HUES48 (cell line): ENCODE measurements around the gene BRME1.
A peak's percentile ranks its signal among the peaks of the same experiment; 100 is the strongest.

Experiments used
- H3K27ac ChIP-seq: one replicate; pipeline ENCODE4 v1.7.0; 2013; ENCODE audit warnings: low read depth, low read length, inconsistent platforms
- H3K27me3 ChIP-seq: 2 replicates; pipeline ENCODE4 v1.6.1; 2013; ENCODE audit warnings: mild to moderate bottlenecking, low read length; ENCODE audit not compliant: control insufficient read depth, insufficient read depth
- H3K36me3 ChIP-seq: 2 replicates; pipeline ENCODE4 v1.6.1; 2013; ENCODE audit warnings: low read length; ENCODE audit not compliant: control insufficient read depth, insufficient read depth
- H3K4me1 ChIP-seq: 2 replicates; pipeline ENCODE4 v1.6.1; 2013; ENCODE audit warnings: mild to moderate bottlenecking, low read length; ENCODE audit not compliant: control insufficient read depth, insufficient read depth
- H3K4me3 ChIP-seq: 2 replicates; pipeline ENCODE4 v1.5.1; 2013; ENCODE audit warnings: mild to moderate bottlenecking, low read depth, low read length
- H3K9ac ChIP-seq: 2 replicates; pipeline ENCODE4 v1.6.1; 2013; ENCODE audit warnings: mild to moderate bottlenecking, low read depth, low read length, moderate library complexity
- H3K9me3 ChIP-seq: 2 replicates; pipeline ENCODE4 v1.6.1; 2013; ENCODE audit warnings: low read length; ENCODE audit not compliant: control insufficient read depth, insufficient read depth

Gene BRME1

DNA sequence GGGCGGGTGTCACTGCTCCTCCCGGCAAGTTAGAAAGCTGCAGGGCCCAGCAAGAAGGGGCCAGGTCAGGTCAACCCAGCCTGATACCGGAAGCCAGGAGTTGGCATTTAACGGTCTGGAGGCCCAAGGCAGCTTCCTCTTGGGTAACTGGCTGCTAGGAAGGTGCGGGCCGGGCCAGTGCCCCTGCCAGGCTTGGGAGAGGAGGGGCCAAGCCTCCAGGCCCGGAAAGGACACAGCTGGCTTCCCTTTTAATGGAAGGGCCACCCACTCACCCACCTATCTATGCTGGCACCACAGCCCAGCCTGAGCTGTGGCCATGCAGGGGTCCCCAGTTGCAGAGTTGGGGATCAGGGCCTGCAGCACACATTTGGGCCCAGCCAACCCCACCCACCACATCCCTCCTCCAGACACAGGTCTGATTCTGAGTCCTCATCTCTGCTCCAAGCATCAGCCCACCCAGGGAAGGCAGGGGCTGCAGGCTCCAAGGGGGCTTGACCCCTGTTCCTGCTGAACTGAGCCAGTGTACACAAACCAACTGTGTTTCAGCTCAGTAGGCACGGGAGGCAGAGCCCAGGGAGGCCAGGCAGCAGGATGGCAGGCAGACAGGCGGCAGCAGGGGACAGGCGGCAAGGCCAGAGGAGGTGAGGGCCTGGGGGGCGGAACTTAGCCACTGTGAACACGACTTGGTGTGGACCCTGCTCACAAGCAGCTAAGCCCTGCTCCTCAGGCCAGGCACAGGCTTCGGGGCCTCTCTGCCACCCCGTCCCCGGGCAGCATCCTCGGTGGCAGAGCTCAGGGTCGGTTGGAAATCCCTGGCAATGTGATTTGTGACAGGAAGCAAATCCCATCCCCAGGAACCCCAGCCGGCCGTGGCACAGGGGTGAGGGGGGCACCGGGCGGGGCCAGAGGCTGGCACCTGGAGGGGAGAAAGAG, 69.9 kb downstream of the BRME1 start:
- H3K9me3 ChIP-seq, result no peaks in the 10 kb centered on the region
- no peak overlapping the region for H3K9ac ChIP-seq
- H3K27me3 ChIP-seq, result no peaks in the 10 kb centered on the region
- H3K4me3 ChIP-seq, result no peak overlapping the region
- H3K27ac ChIP-seq, result no peak overlapping the region
- H3K36me3 ChIP-seq, result peaks cover 7% of the 10 kb centered on the region; the same call in 1 of the 2 replicates
- no peaks in the 10 kb centered on the region; the same call in 1 of the 2 replicates for H3K4me1 ChIP-seq

DNA sequence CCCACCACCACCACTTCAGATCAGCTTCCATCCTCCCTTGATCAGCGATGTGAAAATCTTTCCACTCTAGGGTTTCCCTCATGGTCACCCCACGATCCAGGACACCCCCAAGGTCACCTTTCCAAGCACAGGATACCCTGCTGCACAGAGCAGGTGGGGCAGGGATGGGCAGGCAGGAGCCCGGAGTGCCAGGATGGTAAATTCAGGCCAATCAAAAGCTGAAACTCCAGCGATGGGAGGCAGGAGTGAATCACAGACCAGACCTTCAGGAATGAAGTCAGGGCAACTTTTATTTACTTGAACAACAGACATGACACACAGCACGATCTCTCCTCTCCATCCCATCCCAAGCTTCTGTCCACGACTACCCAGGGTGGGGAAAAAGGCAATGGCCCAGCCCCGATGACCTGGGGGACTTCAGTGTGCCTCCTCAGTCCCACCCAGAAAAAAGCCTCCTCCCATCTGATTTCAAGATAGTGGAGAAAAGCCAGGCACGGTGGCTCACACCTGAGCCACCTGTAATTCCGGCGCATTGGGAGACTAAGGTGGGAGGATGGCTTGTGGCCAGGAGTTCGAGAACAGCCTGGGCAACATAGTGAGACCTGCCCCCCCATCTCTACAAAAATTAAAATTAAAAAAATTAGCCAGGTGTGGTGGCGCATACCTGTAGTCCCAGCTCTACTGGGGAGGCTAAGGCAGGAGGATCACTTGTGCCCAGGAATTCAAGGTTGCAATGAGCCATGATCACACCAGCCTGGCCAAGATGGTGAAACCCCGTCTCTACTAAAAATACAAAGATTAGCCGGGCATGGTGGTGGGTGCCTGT, 71.5 kb downstream of the BRME1 start:
- H3K27me3 ChIP-seq, result no peaks in the 10 kb centered on the region
- H3K4me3 ChIP-seq, result no peak overlapping the region
- no peak overlapping the region for H3K27ac ChIP-seq
- H3K4me1 ChIP-seq, result no peaks in the 10 kb centered on the region; the same call in 1 of the 2 replicates
- peaks cover 19% of the 10 kb centered on the region for H3K36me3 ChIP-seq
- H3K9me3 ChIP-seq, result no peaks in the 10 kb centered on the region
- H3K9ac ChIP-seq, result no peak overlapping the region

DNA sequence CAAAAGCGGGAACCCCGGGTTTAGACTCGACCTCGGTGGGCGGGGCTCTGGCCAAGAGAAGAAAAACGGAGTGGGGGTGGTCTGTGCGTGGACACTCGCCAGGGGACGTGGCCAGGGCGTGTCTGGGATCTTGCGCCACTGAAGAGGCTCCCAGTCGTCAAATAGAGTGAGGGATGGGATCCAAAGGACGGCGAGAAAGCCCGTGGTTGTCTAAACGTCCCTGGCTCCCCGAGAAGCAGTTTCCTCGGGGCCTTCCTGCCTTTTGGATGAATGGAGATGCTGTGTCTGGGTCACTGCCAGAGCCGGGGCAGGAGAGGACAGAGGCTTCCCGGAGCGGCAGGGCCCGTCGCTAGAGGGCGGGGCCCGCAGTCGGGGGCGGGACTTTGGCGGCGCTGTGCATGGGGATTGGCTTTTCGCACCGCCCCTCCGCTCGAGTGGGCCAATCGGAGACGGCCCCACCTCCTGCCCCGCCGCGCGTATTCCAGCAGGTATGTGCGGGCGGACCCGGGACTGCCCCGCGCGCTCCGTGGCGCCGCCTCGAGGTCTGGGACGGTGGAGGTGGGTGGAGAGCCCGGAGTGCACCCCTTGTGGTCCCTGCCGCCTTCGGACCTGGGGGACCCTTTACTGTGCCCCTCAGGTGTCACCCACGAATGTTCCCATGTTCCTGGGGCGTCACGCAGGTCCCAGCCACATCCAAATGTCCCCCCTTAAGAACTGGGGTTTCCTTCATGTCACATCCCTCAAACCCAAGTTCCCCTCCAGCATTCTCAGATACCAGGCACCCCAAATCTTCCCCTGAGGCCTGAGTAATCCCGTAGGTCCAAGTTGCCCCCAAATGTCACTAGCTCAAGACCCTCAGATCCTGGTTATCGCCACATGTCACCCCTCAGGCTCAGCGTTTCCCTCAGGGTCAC, 72.3 kb downstream of the BRME1 start:
- Histone ChIP-seq H3K4me3 (peak overlapping the region; percentile 55), H3K4me1 (no peaks in the 10 kb centered on the region; the same call in 1 of the 2 replicates), H3K9ac (no peak overlapping the region), H3K9me3 (no peaks in the 10 kb centered on the region), H3K36me3 (peaks cover 24% of the 10 kb centered on the region), H3K27ac (peak overlapping the region; percentile 64), H3K27me3 (no peaks in the 10 kb centered on the region)
